Dendritic cell treated with granulocyte-macrophage colony-stimulating factor and Interleukin-4, amounts not matched to agents 40 ng/mL and 50 ng/mL, for 4 days (primary cell): ENCODE measurements around the gene TRIM51G.
"Not testable (repeated sequence)": the region's sequence is repeated elsewhere in the genome, so short reads cannot be mapped to it uniquely, and the experiment has no call there.

Source experiments
- H3K27ac Mint-ChIP-seq: one replicate; pipeline ENCODE4 v1.8.0; 2022; ENCODE audit warnings: mild to moderate bottlenecking, mixed read lengths
- H3K27me3 Mint-ChIP-seq: one replicate; pipeline ENCODE4 v1.8.0; 2022; ENCODE audit warnings: mild to moderate bottlenecking, mixed read lengths
- H3K36me3 Mint-ChIP-seq: one replicate; pipeline ENCODE4 v1.8.0; 2022; ENCODE audit warnings: low read depth, mixed read lengths
- H3K4me1 Mint-ChIP-seq: one replicate; pipeline ENCODE4 v1.8.0; 2022; ENCODE audit warnings: low read depth, mixed read lengths
- H3K4me3 Mint-ChIP-seq: one replicate; pipeline ENCODE4 v1.8.0; 2022; ENCODE audit warnings: mild to moderate bottlenecking, moderate library complexity, mixed read lengths
- H3K9me3 Mint-ChIP-seq: one replicate; pipeline ENCODE4 v1.8.0; 2022; ENCODE audit warnings: mixed read lengths
- intact Hi-C: fragments of 100-400 bp; cut with micrococcal nuclease; formaldehyde crosslinking; loops from one replicate; pipeline ENCODE4 v1.15.0; 2022

Gene TRIM51G

GRCh38 chr11:48983785-48984184 is at the start of gene TRIM51G:
TSS of gene TRIM51G (minus strand) at chr11:48983885. CDS start at chr11:48981695, 2,190 bp downstream.
- H3K27me3 Mint-ChIP-seq, H3K27ac Mint-ChIP-seq, H3K4me3 Mint-ChIP-seq, intact Hi-C loops, H3K4me1 Mint-ChIP-seq, H3K36me3 Mint-ChIP-seq: not testable (repeated sequence)
- H3K9me3 Mint-ChIP-seq, result peaks cover 12% of the 10 kb centered on the region

- H3K27ac Mint-ChIP-seq, H3K4me3 Mint-ChIP-seq, H3K36me3 Mint-ChIP-seq, H3K9me3 Mint-ChIP-seq, H3K4me1 Mint-ChIP-seq, H3K27me3 Mint-ChIP-seq, intact Hi-C loops: not testable (repeated sequence)
Observed at GRCh38 chr11:49028523-49028922, 44.8 kb upstream of the TRIM51G start, which contains the start of gene TRIM49B. TSS of gene TRIM49B (plus strand) at chr11:49028823. CDS start at chr11:49031600, 2,777 bp downstream.

- H3K4me3 Mint-ChIP-seq, intact Hi-C loops, H3K36me3 Mint-ChIP-seq, H3K27me3 Mint-ChIP-seq, H3K27ac Mint-ChIP-seq, H3K4me1 Mint-ChIP-seq: not testable (repeated sequence)
- peaks cover 38% of the 10 kb centered on the region for H3K9me3 Mint-ChIP-seq
Observed at GRCh38 chr11:48968592-48968991, 15.1 kb downstream of the TRIM51G start.

GRCh38 chr11:48955315-48956049 is 28.2 kb downstream of the TRIM51G start:
- not testable (repeated sequence) for H3K36me3 Mint-ChIP-seq

GRCh38 chr11:48945796-48946195 is 37.9 kb downstream of the TRIM51G start:
- H3K27me3 Mint-ChIP-seq, H3K4me3 Mint-ChIP-seq, intact Hi-C loops, H3K27ac Mint-ChIP-seq, H3K4me1 Mint-ChIP-seq, H3K36me3 Mint-ChIP-seq: not testable (repeated sequence)
- peaks cover 43% of the 10 kb centered on the region for H3K9me3 Mint-ChIP-seq

More at GRCh38 chr11:48955315-48956049, 28.2 kb downstream of the TRIM51G start:
- intact Hi-C loops, H3K4me3 Mint-ChIP-seq, H3K27ac Mint-ChIP-seq, H3K27me3 Mint-ChIP-seq, H3K4me1 Mint-ChIP-seq: not testable (repeated sequence)
- peaks cover 59% of the 10 kb centered on the region for H3K9me3 Mint-ChIP-seq
